Stimulated activated CD8-positive, alpha-beta memory T cell treated with anti-CD3 and anti-CD28 coated beads, Interleukin-2, amount 100 ng/mL, for 1 hour (primary cell): ENCODE data around the gene KCNQ5.

Experiments used
- DNase-seq, 2 donors: peaks; one replicate each; pipeline ENCODE4 v3.0.0-alpha.2; 2020; ENCODE audit warnings: low read depth in 2 of 2

KCNQ5 gene

GRCh38 chr6:72905705-72906478 is 284.0 kb downstream of the KCNQ5 start:
- no peak for DNase-seq

GRCh38 chr6:72911463-72912155 is 289.7 kb downstream of the KCNQ5 start:
- DNase-seq, result no peak

- DNase-seq, result no peak
Observed at GRCh38 chr6:72913797-72914196, 291.9 kb downstream of the KCNQ5 start.

GRCh38 chr6:72916298-72916697 is 294.4 kb downstream of the KCNQ5 start:
- DNase-seq, result no peak

GRCh38 chr6:72916906-72917305 is 295.0 kb downstream of the KCNQ5 start:
- no peak for DNase-seq

- DNase-seq, result no peak
Observed at GRCh38 chr6:72922401-72922800, 300.5 kb downstream of the KCNQ5 start.

GRCh38 chr6:72925136-72925535 is 303.3 kb downstream of the KCNQ5 start:
- no peak for DNase-seq

- no peak for DNase-seq
Observed at GRCh38 chr6:72930556-72931132, 308.8 kb downstream of the KCNQ5 start.

GRCh38 chr6:72931325-72931887 is 309.5 kb downstream of the KCNQ5 start:
- DNase-seq, result no peak

- no peak for DNase-seq
Observed at GRCh38 chr6:72933233-72933632, 311.4 kb downstream of the KCNQ5 start.

- no peak for DNase-seq
Observed at GRCh38 chr6:72936766-72937559, 315.1 kb downstream of the KCNQ5 start.

- DNase-seq, result no peak
Observed at GRCh38 chr6:72938104-72938503, 316.2 kb downstream of the KCNQ5 start.

- DNase-seq, result no peak
Observed at GRCh38 chr6:72939004-72939403, 317.1 kb downstream of the KCNQ5 start.

GRCh38 chr6:72940265-72940664 is 318.4 kb downstream of the KCNQ5 start:
- DNase-seq, result no peak

- no peak for DNase-seq
Observed at GRCh38 chr6:72941263-72941662, 319.4 kb downstream of the KCNQ5 start.

GRCh38 chr6:72941751-72942150 is 319.9 kb downstream of the KCNQ5 start:
- DNase-seq, result no peak

- DNase-seq, result no peak
Observed at GRCh38 chr6:72943699-72944098, 321.8 kb downstream of the KCNQ5 start.

- no peak for DNase-seq
Observed at GRCh38 chr6:72944660-72945059, 322.8 kb downstream of the KCNQ5 start.

GRCh38 chr6:72946774-72947173 is 324.9 kb downstream of the KCNQ5 start:
- no peak for DNase-seq

GRCh38 chr6:72947534-72947933 is 325.7 kb downstream of the KCNQ5 start:
- no peak for DNase-seq

- DNase-seq, result no peak
Observed at GRCh38 chr6:72948153-72948552, 326.3 kb downstream of the KCNQ5 start.
